HK-2 (cell line): ENCODE results near the gene PPP2R3B.
"Not testable (repeated sequence)": the region's sequence is repeated elsewhere in the genome, so short reads cannot be mapped to it uniquely, and the experiment has no call there.

Experiments
- DNase-seq: peaks from one replicate; pipeline ENCODE4 v3.0.0-alpha.2; 2018; ENCODE audit not compliant: unreplicated experiment

The PPP2R3B gene

GRCh38 chrX:319579-320125 is 67.1 kb downstream of the PPP2R3B start:
- DNase-seq, result no peak

- peak; percentile 98 for DNase-seq
Observed at GRCh38 chrX:318739-319578, 67.7 kb downstream of the PPP2R3B start, which contains the start of gene GTPBP6. Gene GTPBP6, minus strand, starts transcription at chrX:318796. Its CDS starts 9 bp downstream, at chrX:318787.

GRCh38 chrX:318068-318738 is 68.5 kb downstream of the PPP2R3B start:
- peak; percentile 95 for DNase-seq

GRCh38 chrX:317424-318067 is 69.2 kb downstream of the PPP2R3B start:
- DNase-seq, result no peak

GRCh38 chrX:316351-317325 is 70.1 kb downstream of the PPP2R3B start:
- no peak for DNase-seq

- no peak for DNase-seq
Observed at GRCh38 chrX:314781-315595, 71.7 kb downstream of the PPP2R3B start.

- no peak for DNase-seq
Observed at GRCh38 chrX:314049-314448, 72.7 kb downstream of the PPP2R3B start.

GRCh38 chrX:313546-313945 is 73.2 kb downstream of the PPP2R3B start:
- DNase-seq, result no peak

GRCh38 chrX:312621-313331 is 73.9 kb downstream of the PPP2R3B start:
- no peak for DNase-seq

GRCh38 chrX:311156-312129 is 75.3 kb downstream of the PPP2R3B start:
- DNase-seq, result no peak

- no peak for DNase-seq
Observed at GRCh38 chrX:310621-311155, 76.0 kb downstream of the PPP2R3B start.

GRCh38 chrX:308821-309520 is 77.7 kb downstream of the PPP2R3B start:
- no peak for DNase-seq

- no peak for DNase-seq
Observed at GRCh38 chrX:307261-308111, 79.2 kb downstream of the PPP2R3B start.

- not testable (repeated sequence) for DNase-seq
Observed at GRCh38 chrX:306614-307251, 80.0 kb downstream of the PPP2R3B start.

- not testable (repeated sequence) for DNase-seq
Observed at GRCh38 chrX:305781-306613, 80.7 kb downstream of the PPP2R3B start.
